ENCODE data around the gene IWS1. TPM values are rescaled to one million over a fixed set of nuclear protein-coding genes. Genes with fewer than 3 reads are reported as not detected.
"Not testable (repeated sequence)": the region's sequence is repeated elsewhere in the genome, so short reads cannot be mapped to it uniquely, and the experiment has no call there.

IWS1 gene
- total RNA-seq, 1 donor from 2014 or later, result 40.8 TPM

DNA sequence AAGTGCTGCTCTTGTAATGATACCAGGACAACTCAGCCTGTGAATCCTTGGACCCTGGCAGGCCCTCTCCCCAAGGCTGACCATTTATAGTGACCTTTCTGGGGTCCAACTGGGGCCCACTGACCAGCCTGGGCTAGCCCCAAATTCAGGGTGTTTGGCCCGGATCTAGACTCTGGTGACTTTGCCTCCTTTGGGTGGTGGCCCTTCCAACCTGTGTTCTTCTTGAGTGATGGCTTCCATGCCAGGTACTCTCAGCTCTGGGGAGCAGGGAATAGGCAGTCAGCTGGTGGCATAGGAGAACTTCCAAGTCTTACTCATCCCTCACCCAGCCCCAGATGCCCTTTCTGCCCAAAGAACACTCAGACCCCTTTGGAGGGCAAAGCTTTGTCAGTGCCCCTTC lies 19.5 kb upstream of the IWS1 start:
- TF ChIP-seq CTCF (IDR thresholded peaks at IDR 0.05; ENCODE audit: insufficient read depth, low read length, severe bottlenecking), result no peak
- Histone ChIP-seq H3K4me3 (ENCODE audit: low read depth, low read length) (no peak overlapping the region), H3K27me3 (ENCODE audit: control insufficient read depth, insufficient read depth, low read length) (peaks cover 2% of the 10 kb centered on the region), H3K36me3 (ENCODE audit: control insufficient read depth, insufficient read depth, low read length) (no peaks in the 10 kb centered on the region)
- no peak for DNase-seq (ENCODE audit: low read depth)
- FAIRE-seq, result no peak

DNA sequence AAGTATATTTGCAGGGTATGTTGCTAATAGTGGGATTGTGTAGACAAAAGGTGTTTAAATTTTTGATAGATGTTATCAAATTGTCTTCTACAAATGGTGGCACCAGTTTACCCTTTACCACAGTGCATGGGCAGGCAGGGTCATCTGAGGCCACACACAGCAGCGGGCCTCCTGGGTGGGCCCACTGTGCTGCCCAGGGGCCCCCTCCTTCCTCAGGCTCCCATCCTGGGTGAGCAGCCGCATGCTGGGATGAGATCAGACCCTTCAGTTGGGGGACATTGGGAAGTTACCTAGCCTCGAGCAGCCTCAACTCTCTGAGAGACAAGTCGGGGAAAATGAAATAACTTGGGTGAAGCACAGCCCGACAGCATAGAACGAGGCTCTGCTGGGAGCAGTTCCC lies 18.9 kb upstream of the IWS1 start:
- FAIRE-seq (no peak), DNase-seq (ENCODE audit: low read depth) (no peak)
- Histone ChIP-seq H3K4me3 (ENCODE audit: low read depth, low read length) (no peak overlapping the region), H3K36me3 (ENCODE audit: control insufficient read depth, insufficient read depth, low read length) (no peaks in the 10 kb centered on the region), H3K27me3 (ENCODE audit: control insufficient read depth, insufficient read depth, low read length) (peaks cover 2% of the 10 kb centered on the region)
- no peak for TF ChIP-seq CTCF (IDR thresholded peaks at IDR 0.05; ENCODE audit: insufficient read depth, low read length, severe bottlenecking)

DNA sequence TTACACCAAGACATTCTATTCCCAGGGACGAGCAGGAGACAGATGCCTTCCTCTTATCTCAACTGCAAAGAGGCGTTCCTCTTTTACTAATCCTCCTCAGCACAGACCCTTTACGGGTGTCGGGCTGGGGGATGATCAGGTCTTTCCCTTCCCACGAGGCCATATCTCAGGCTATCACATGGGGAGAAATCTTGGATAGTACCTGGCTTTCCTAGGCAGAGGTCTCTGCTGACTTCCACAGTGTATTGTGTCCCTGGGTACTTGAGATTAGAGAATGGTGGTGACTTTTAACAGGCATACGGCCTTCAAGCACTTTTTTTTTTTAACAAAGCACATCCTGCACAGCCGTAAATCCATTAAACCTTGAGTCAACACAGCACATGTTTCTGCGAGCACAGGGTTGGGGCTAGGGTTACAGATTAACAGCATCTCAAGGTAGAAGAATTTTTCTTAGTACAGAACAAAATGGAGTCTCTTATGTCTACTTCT lies 16.8 kb upstream of the IWS1 start:
- FAIRE-seq; H3K27me3 ChIP-seq (ENCODE audit: control insufficient read depth, insufficient read depth, low read length); H3K4me3 ChIP-seq (ENCODE audit: low read depth, low read length); H3K36me3 ChIP-seq (ENCODE audit: control insufficient read depth, insufficient read depth, low read length); DNase-seq (ENCODE audit: low read depth): not testable (repeated sequence)

- Histone ChIP-seq H3K27me3 (ENCODE audit: control insufficient read depth, insufficient read depth, low read length) (peaks cover 2% of the 10 kb centered on the region), H3K36me3 (ENCODE audit: control insufficient read depth, insufficient read depth, low read length) (no peaks in the 10 kb centered on the region), H3K4me3 (ENCODE audit: low read depth, low read length) (no peak overlapping the region)
- FAIRE-seq (no peak), DNase-seq (ENCODE audit: low read depth) (no peak)
- TF ChIP-seq CTCF (IDR thresholded peaks at IDR 0.05; ENCODE audit: insufficient read depth, low read length, severe bottlenecking), result no peak
These were observed 15.9 kb upstream of the IWS1 start for GRCh38 chr2:127542231-127542630.

DNA sequence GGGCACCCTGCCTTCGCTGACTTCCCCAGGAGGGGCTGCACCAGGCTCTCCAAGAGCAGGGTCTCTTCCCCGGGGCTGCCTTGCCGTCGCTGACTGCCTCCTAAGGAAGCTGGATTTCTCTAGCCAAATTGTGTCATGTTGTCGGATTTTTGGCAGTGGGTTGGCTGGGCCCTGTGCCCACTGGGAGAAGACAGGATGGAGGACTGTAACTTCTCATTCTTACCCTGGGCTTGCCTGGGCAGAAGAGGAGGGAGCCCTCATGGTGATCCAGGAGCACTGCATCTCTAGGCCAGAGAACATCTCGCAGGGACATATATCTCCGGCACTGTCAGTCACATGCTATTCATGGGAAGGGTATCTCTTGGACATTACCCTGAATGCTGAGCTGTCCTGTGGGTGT lies 15.5 kb upstream of the IWS1 start:
- FAIRE-seq, result no peak
- no peak for TF ChIP-seq CTCF (IDR thresholded peaks at IDR 0.05; ENCODE audit: insufficient read depth, low read length, severe bottlenecking)
- peaks cover 2% of the 10 kb centered on the region for H3K27me3 ChIP-seq (ENCODE audit: control insufficient read depth, insufficient read depth, low read length)
- no peak overlapping the region for H3K4me3 ChIP-seq (ENCODE audit: low read depth, low read length)
- DNase-seq (ENCODE audit: low read depth), result no peak
- H3K36me3 ChIP-seq (ENCODE audit: control insufficient read depth, insufficient read depth, low read length), result no peaks in the 10 kb centered on the region

GRCh38 chr2:127537644-127538043 lies 11.4 kb upstream of the IWS1 start:
- no peak for DNase-seq (ENCODE audit: low read depth)
- no peaks in the 10 kb centered on the region for H3K36me3 ChIP-seq (ENCODE audit: control insufficient read depth, insufficient read depth, low read length)
- no peak overlapping the region for H3K4me3 ChIP-seq (ENCODE audit: low read depth, low read length)
- TF ChIP-seq CTCF (IDR thresholded peaks at IDR 0.05; ENCODE audit: insufficient read depth, low read length, severe bottlenecking), result no peak
- peaks cover 2% of the 10 kb centered on the region for H3K27me3 ChIP-seq (ENCODE audit: control insufficient read depth, insufficient read depth, low read length)
- FAIRE-seq, result no peak

Data from bronchial epithelial cell (primary cell).